ENCODE measurements around the gene SLC2A8. TPM values are rescaled to one million over a fixed set of nuclear protein-coding genes. Genes with fewer than 3 reads are reported as not detected.

The SLC2A8 gene
- total and polyA plus RNA-seq, 2 experiments from 2014 or later = 45.3 to 62.2 TPM

DNA sequence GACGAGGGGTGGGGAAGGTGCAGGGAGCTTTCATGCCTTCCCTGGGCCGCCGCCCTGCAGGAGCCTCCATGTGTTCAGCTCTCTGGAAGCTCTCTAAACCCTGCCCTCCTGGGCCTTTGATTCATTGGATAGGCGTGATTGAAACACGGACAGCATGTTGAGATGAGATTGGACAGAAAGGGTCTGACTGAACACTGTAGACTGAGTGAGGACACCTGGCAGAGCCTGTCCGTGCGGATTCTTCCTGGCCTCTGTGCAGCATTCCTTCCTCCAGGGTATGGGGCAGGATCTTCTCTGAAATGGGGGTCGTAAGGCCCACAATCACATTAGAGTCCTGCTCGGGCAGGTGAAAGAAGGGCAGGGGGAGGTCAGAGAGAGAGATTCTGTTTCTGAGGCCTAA, 41.4 kb downstream of the SLC2A8 start:
- no peaks in the 10 kb centered on the region for H3K9me3 ChIP-seq (ENCODE audit: low read depth)
- H3K27ac ChIP-seq = no peak overlapping the region
- no peaks in the 10 kb centered on the region for H3K27me3 ChIP-seq
- peaks cover 61% of the 10 kb centered on the region for H3K36me3 ChIP-seq
- no peaks in the 10 kb centered on the region for H3K4me1 ChIP-seq (ENCODE audit: low read depth)
- no peak for DNase-seq (ENCODE audit: low read depth in 1 of 2, low spot score in 1 of 2)
- TF ChIP-seq, protein P1, sequence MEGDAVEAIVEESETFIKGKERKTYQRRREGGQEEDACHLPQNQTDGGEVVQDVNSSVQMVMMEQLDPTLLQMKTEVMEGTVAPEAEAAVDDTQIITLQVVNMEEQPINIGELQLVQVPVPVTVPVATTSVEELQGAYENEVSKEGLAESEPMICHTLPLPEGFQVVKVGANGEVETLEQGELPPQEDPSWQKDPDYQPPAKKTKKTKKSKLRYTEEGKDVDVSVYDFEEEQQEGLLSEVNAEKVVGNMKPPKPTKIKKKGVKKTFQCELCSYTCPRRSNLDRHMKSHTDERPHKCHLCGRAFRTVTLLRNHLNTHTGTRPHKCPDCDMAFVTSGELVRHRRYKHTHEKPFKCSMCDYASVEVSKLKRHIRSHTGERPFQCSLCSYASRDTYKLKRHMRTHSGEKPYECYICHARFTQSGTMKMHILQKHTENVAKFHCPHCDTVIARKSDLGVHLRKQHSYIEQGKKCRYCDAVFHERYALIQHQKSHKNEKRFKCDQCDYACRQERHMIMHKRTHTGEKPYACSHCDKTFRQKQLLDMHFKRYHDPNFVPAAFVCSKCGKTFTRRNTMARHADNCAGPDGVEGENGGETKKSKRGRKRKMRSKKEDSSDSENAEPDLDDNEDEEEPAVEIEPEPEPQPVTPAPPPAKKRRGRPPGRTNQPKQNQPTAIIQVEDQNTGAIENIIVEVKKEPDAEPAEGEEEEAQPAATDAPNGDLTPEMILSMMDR (IDR thresholded peaks at IDR 0.05; ENCODE audit: low read depth, low read length) = no peak
- no peak overlapping the region for H3K4me3 ChIP-seq

- Histone ChIP-seq H3K27ac (no peak overlapping the region), H3K4me3 (no peak overlapping the region), H3K27me3 (no peaks in the 10 kb centered on the region), H3K4me1 (ENCODE audit: low read depth) (peaks cover 5% of the 10 kb centered on the region), H3K9me3 (ENCODE audit: low read depth) (no peaks in the 10 kb centered on the region), H3K36me3 (peaks cover 61% of the 10 kb centered on the region)
- TF ChIP-seq, protein P1 (IDR thresholded peaks at IDR 0.05; ENCODE audit: low read depth, low read length) = no peak
- DNase-seq (ENCODE audit: low read depth in 1 of 2, low spot score in 1 of 2) = no peak
Measured at GRCh38 chr9:127444283-127444920, 47.4 kb downstream of the SLC2A8 start.

DNA sequence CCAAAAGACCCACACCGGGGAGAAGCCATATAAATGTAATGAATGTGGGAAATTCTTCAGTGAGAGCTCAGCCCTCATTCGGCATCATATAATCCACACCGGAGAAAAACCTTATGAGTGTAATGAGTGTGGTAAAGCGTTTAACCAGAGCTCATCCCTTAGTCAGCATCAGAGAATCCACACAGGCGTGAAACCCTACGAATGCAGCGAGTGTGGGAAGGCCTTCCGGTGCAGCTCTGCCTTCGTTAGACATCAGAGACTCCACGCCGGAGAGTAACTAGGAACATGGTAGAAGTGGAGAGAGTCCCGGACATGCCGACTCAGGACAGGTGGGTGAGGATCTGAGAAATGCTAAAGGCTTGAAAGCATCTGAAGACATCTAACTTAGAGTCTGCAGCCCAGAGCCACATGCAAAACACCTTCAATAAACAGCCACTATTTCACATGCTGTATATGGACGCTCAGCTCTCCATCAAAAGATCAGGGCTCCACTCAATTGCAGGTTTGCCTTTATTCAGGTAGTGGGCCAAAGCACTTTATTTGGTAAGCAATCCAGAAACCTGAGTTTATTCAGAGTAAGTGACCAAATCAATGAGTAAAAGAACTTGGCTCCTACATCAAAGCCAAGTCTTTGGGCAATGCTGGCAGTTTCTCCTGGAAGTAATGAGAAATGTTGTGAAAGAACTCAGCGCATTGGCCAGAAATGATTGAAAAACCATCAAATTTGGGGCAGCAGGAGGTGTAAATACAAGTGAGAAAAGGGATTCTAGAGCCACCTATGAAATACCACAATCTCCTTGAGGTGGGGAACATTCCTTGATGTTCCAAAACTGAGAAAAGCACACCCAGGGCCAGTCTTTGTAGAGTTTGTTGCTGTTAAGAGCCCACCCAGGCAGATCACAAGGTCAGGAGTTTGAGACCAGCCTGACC, 48.2 kb downstream of the SLC2A8 start:
- TF ChIP-seq, protein P1 (IDR thresholded peaks at IDR 0.05; ENCODE audit: low read depth, low read length) = no peak
- no peak overlapping the region for H3K27ac ChIP-seq
- peaks cover 13% of the 10 kb centered on the region for H3K4me1 ChIP-seq (ENCODE audit: low read depth)
- no peak overlapping the region for H3K4me3 ChIP-seq
- no peaks in the 10 kb centered on the region for H3K27me3 ChIP-seq
- no peaks in the 10 kb centered on the region for H3K9me3 ChIP-seq (ENCODE audit: low read depth)
- peaks cover 63% of the 10 kb centered on the region for H3K36me3 ChIP-seq
- DNase-seq (ENCODE audit: low read depth in 1 of 2, low spot score in 1 of 2) = peak in 1 of 2 donors; percentile 39

DNA sequence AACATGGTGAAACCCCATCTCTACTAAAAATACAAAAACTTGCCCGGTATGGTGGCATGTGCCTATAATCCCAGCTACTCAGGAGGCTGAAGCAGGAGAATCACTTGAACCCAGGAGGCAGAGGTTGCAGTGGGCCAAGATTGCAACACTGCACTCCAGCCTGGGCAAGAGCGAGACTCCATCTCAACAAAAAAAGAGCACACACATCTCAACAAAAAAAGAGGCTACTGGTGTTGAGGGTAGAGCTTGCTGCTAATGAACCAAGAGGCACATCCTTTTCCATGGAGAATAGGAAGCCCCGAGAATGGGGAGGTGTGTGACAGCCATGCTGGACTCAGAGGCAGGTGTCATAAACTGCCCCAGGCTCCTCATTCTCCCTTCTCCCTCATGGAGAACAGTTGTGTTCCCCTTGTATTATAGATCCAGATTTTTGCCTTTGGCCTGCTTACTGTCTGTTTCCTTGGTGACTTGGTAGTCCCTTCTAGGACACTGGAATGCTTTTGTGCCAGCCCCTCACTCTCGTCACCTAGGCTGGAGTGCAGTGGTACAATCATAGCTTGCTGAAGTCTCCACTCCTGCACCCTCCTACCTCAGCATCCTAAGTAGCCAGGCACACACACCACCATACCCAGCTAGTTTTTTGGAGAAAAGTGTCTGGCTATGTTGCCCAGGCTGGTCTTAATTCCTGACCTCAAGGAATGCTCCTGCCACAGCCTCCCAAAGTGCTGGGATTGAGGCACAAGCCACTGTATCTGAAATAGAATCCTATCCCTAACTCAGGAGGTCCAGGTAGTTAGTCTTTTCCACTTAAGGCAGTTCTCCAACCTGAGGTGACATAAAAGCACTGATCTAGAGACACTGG, 49.1 kb downstream of the SLC2A8 start:
- no peaks in the 10 kb centered on the region for H3K9me3 ChIP-seq (ENCODE audit: low read depth)
- no peak for DNase-seq (ENCODE audit: low read depth in 1 of 2, low spot score in 1 of 2)
- TF ChIP-seq, protein P1 (IDR thresholded peaks at IDR 0.05; ENCODE audit: low read depth, low read length) = no peak
- H3K36me3 ChIP-seq = peaks cover 61% of the 10 kb centered on the region
- no peak overlapping the region for H3K27ac ChIP-seq
- H3K27me3 ChIP-seq = no peaks in the 10 kb centered on the region
- no peak overlapping the region for H3K4me3 ChIP-seq
- peaks cover 15% of the 10 kb centered on the region for H3K4me1 ChIP-seq (ENCODE audit: low read depth)

- Histone ChIP-seq H3K4me3 (no peak overlapping the region), H3K27ac (no peak overlapping the region), H3K27me3 (no peaks in the 10 kb centered on the region), H3K4me1 (ENCODE audit: low read depth) (peaks cover 15% of the 10 kb centered on the region), H3K36me3 (peaks cover 57% of the 10 kb centered on the region), H3K9me3 (ENCODE audit: low read depth) (no peaks in the 10 kb centered on the region)
- no peak for DNase-seq (ENCODE audit: low read depth in 1 of 2, low spot score in 1 of 2)
- TF ChIP-seq, protein P1 (IDR thresholded peaks at IDR 0.05; ENCODE audit: low read depth, low read length) = no peak
Measured at GRCh38 chr9:127446713-127447415, 49.9 kb downstream of the SLC2A8 start.

Data from cardiac muscle cell (in vitro differentiated cells and primary cell).